Activated T-cell treated with anti-CD3 and anti-CD28 coated beads, Interleukin-2, amount 50 U/mL, for 4 hours (primary cell): Measurements from ENCODE around the gene SLC31A1. TPM values are rescaled to one million over a fixed set of nuclear protein-coding genes. Genes with fewer than 3 reads are reported as not detected.
A peak's percentile ranks its signal among the peaks of the same experiment; 100 is the strongest.
"Not testable (repeated sequence)": the region's sequence is repeated elsewhere in the genome, so short reads cannot be mapped to it uniquely, and the experiment has no call there.

Source experiments
- ATAC-seq, 2 donors: fragments of 200-7000 bp; cut with Tn5 transposase; one replicate each; pipeline ENCODE4 v1.10.0; 2021
- DNase-seq: peaks from one replicate; pipeline ENCODE4 v3.0.0-alpha.2; 2020
- H3K27me3 Mint-ChIP-seq: one replicate; pipeline ENCODE4 v1.8.0; 2021; ENCODE audit warnings: low read depth, mixed read lengths
- H3K36me3 Mint-ChIP-seq: one replicate; pipeline ENCODE4 v1.8.0; 2022; ENCODE audit warnings: mixed read lengths; ENCODE audit not compliant: insufficient read depth
- H3K4me1 Mint-ChIP-seq: one replicate; pipeline ENCODE4 v1.8.0; 2021; ENCODE audit warnings: low read depth, mixed read lengths
- H3K4me3 Mint-ChIP-seq: one replicate; pipeline ENCODE4 v1.8.0; 2021; ENCODE audit warnings: mild to moderate bottlenecking, moderate library complexity, mixed read lengths
- H3K9me3 Mint-ChIP-seq: one replicate; pipeline ENCODE4 v1.8.0; 2021; ENCODE audit warnings: mixed read lengths
- total RNA-seq, 3 donors: library from RNA; stranded (reverse); gene quantifications; one replicate each; pipeline ENCODE4 v1.2.1, GENCODE V29; 2021

Gene SLC31A1
- total RNA-seq, 3 donors from 2014 or later = 9.8 to 14.5 (median 14.2) TPM

DNA sequence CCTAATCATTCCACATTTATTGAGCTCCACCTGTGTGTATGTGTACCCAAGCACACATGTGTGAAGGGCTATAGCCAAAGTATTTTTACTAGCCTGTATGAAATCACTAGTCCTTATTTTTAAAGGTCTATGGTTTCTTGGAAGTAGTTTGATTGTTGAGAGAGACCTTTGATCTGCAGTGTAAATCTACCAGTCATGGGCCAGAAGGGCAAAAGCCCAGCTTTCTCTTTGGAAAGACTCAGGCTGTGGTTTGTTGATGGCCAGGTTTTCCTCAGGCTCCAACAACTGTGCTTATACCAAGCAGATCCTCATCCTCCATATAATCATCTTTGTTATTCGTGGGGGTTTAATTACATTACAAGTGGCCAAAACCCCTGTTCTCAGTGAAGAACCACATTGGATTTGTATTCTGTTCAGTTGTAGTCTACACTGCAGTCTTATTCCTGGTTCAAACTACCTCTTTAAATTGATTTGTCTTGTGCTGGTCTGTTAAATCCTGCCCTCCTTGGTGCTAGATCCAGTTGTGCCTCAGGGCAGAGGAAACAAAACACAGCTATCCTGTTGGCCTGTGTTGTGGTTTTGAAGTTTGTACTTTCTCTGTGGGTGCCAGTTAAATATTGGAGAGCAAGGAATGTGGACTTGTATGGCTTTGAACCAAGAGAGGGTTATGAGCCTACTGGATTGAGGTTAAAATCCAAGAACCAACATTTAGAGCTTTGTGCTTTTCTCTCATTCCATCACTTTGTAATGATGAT, 40.8 kb downstream of the SLC31A1 start:
- Mint-ChIP-seq H3K4me3 (no peak overlapping the region), H3K27me3 (no peaks in the 10 kb centered on the region), H3K9me3 (no peaks in the 10 kb centered on the region), H3K36me3 (peaks cover 30% of the 10 kb centered on the region), H3K4me1 (no peaks in the 10 kb centered on the region)
- ATAC-seq = no peak
- no peak for DNase-seq

DNA sequence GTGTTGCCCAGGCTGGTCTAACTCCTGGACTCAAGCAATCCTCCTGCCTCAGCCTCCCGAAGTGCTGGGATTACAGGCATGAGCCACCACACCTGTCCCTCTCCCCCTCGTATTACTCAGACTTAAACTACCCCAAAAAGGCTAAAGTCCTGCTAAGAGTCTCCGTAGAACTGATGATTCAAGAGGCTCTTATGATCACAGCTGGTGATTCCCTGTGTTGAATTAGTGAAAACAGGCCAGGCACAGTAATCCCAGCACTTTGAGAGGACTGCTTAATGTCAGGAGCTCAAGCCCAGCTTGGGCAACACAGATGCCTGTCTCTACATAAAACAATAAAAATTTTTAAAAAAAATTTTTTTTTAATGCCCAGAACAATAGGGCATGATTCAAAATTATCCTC, 44.8 kb downstream of the SLC31A1 start:
- no peak for DNase-seq
- Mint-ChIP-seq H3K4me3 (no peak overlapping the region), H3K4me1 (peaks cover 8% of the 10 kb centered on the region), H3K36me3 (peaks cover 30% of the 10 kb centered on the region), H3K9me3 (no peaks in the 10 kb centered on the region), H3K27me3 (no peaks in the 10 kb centered on the region)
- ATAC-seq = no peak

DNA sequence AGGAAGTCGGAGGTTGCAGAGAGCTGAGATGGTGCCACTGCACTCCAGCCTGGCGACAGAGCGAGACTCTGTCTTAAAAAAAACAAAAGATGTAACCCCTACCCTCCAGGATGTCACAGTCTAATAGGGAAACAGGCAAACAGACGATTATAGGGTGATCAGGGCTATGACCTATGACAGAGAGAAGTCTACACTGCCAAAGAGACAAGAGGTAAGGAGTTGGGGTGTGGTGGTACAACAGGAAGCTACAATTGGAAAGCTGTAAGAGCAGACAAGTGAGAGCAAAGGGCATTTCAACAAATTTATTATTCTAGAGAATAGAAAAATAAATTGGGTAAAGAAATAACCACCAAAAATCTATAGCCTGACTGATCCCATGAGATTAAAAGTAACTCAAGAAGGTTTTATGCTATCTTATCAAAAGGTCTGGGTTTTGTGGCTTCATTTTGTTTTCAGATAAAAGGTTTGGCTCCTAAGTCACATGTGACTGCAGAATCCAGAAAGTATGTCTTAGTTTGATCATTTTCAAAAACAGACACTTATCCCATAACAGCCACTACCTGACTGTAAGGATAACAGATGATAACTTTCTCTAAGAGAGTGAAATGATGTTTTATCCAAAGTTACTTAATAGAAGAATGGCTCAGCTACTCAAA, 46.7 kb downstream of the SLC31A1 start:
- no peak for DNase-seq
- ATAC-seq = no peak
- Mint-ChIP-seq H3K36me3 (peaks cover 37% of the 10 kb centered on the region), H3K4me3 (no peak overlapping the region), H3K4me1 (peaks cover 8% of the 10 kb centered on the region), H3K9me3 (no peaks in the 10 kb centered on the region), H3K27me3 (no peaks in the 10 kb centered on the region)

DNA sequence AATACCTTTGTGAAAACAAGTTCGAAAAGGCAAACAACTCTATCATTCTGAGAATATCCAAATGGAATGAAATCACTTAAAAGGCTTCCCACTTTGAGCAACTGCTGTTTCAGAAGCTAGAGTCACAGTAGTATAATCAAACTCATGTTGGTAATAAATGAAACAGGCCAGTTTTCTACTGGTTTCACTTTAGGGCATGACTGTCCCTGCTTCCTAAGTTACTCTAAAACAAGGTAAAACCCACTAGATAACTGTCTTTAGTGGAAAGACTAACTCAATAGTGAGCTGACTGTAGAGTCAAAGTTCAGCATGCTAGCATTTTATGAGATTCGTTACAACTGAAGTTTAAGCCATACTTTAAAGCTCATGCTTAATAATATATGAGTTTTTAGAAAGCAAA, 48.0 kb downstream of the SLC31A1 start:
- Mint-ChIP-seq H3K9me3 (no peaks in the 10 kb centered on the region), H3K36me3 (peaks cover 41% of the 10 kb centered on the region), H3K27me3 (no peaks in the 10 kb centered on the region), H3K4me3 (no peak overlapping the region), H3K4me1 (peaks cover 15% of the 10 kb centered on the region)
- no peak for DNase-seq
- ATAC-seq = peak; percentile 75 to 77

DNA sequence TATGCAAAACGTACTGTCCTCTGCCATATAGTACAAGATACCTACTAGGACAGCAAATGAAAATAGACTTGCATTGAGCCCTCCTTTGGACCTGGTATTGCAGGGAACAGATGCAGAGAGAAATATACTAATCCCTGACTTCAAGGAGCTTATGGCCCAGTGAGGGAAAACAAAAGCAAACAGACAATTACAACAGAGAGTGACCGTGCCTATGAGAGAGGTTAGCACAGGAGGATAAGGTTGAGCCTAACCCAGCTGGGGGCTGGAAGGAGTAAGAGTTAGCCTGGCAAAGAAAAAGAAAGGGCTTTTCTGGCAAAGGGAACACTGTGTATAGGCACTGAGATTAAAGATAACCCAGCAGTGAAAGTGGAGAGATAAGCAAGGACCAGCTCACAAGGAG, 48.5 kb downstream of the SLC31A1 start:
- Mint-ChIP-seq H3K27me3 (no peaks in the 10 kb centered on the region), H3K4me1 (peaks cover 15% of the 10 kb centered on the region), H3K4me3 (no peak overlapping the region), H3K36me3 (peaks cover 40% of the 10 kb centered on the region), H3K9me3 (no peaks in the 10 kb centered on the region)
- ATAC-seq (no peak), DNase-seq (no peak)

DNA sequence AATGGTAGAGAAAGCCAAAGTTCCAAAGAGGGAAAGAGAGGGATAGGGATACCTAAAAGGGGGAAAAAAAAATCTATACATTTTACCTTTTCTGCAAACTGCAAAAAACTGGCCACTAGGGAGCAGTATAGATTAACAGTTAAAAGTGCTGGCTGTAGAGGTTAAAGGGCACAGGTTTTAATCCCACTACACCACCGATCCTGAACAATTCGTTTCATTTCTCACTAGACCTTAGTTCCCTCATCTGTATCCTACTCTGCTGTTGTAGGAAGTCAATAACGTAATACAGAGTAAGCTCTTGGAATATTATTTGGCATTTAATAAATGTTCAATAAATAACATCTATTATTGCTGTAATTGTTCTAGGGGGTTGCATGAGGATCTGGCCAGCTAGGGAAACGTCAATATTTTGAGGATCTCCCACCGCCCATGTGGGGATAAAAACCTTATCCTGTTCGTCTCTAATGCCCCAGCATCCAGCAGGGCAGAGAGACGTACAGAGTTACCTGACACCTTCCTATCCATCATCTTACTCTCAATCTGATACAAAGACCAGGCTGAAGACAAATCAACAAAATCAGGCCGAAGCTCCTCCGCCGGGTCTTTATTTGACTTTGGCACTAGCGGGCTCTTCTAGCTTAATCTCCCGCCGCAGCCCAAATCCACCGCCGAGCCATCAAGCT, 53.3 kb downstream of the SLC31A1 start:
- ATAC-seq (peak; percentile 12 to 16), DNase-seq (no peak)
- H3K4me1 Mint-ChIP-seq = peaks cover 24% of the 10 kb centered on the region
- no peaks in the 10 kb centered on the region for H3K9me3 Mint-ChIP-seq
- peaks cover 40% of the 10 kb centered on the region for H3K36me3 Mint-ChIP-seq
- H3K27me3 Mint-ChIP-seq = no peaks in the 10 kb centered on the region
- no peak overlapping the region for H3K4me3 Mint-ChIP-seq

DNA sequence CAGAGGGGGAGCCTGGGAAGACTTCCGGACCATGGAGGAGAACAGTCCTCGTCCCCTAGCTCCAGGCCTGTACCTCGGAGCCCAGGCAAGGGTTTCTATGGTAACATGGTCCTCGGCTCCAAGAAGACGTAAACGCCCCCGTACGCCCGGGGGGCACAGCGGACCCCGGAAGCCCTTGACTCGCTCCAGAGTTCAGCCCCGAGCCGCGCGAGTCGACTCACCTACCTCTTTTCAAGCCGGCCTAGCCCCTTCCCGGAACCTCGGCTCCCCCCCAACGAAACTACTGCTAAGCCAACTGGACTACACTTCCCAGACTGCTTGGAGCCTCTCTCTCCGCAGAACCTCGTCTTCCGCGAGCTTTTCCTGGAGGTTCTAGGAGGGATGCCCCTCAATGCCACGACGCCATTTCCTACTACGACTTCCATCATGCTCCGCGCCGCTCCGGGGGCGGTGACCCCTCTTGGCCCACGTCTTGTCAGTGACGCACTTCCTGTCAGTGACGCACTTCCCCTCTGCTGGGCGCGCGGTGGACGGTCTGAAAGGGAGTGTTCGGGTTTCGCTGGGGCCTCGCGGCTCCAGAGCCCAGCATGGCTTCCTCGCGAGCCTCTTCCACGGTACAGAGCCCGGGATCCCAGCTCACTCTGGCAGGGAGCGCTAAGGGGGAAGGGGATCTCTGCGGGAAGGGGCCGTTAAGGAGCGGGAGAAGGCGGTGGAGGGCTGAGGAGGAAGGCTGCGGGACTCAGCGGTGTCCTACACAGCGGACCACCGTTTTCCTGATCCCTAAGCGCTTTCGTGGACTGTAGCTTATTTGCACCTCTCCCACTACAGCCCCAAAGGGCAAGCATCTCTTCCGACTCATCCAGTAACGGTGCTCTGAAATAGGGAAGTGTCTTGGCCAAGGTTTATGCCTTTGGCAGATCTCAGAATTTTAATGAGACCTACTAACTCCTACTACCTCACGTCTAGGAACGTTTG, 54.1 kb downstream of the SLC31A1 start, which contains the start of the genes CDC26 and PRPF4:
Gene CDC26, minus strand, starts transcription at position 416 of the 975 bp plus-strand sequence. CDS start 3,065 bp downstream, outside the sequence.
Gene PRPF4, plus strand, starts transcription at position 502 of the 975 bp plus-strand sequence. Its CDS starts 86 bp downstream, at position 588.
- H3K4me3 Mint-ChIP-seq = no peak within 1 kb of the TSS
- H3K9me3 Mint-ChIP-seq = no peaks in the 10 kb centered on the region
- peaks cover 43% of the 10 kb centered on the region for H3K36me3 Mint-ChIP-seq
- ATAC-seq (peak; percentile 93), DNase-seq (peak; percentile 92)
- peaks cover 28% of the 10 kb centered on the region for H3K4me1 Mint-ChIP-seq
- no peaks in the 10 kb centered on the region for H3K27me3 Mint-ChIP-seq

DNA sequence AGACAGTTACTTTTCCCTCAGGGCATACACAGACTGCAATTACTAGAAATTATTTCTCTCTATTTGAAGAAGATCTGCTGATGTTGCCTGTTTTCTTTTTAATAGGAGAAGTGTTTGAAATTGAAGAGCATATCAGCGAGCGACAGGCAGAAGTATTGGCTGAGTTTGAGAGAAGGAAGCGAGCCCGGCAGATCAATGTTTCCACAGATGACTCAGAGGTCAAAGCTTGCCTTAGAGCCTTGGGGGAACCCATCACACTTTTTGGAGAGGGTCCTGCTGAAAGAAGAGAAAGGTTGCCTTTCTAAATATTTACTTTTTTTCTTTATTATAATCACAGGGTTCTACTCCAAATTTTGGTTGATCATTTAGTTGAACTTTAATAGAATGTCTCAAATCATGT, 57.5 kb downstream of the SLC31A1 start:
- ATAC-seq (no peak), DNase-seq (no peak)
- peak overlapping the region; percentile 26 for H3K4me3 Mint-ChIP-seq
- no peaks in the 10 kb centered on the region for H3K27me3 Mint-ChIP-seq
- peaks cover 32% of the 10 kb centered on the region for H3K4me1 Mint-ChIP-seq
- H3K36me3 Mint-ChIP-seq = peaks cover 48% of the 10 kb centered on the region
- no peaks in the 10 kb centered on the region for H3K9me3 Mint-ChIP-seq

DNA sequence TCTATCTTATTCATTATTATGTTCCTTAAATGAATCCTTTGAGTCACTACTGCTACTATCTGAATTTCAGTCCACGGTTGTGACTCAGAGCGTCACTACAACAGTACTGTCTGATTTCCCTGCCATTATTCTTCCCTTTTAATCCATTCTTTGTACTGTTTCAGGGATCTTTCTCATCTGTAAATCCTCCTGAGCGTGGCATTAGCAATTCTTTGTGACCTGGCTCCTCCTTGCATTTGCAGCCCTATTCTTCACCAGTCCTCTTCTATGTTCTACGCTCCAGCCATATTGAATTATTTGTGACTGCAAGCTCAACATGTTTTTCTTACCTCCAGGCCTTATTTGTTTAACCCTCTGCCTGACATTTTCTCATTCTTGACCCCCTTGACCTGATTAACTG, 60.0 kb downstream of the SLC31A1 start:
- Mint-ChIP-seq H3K36me3 (peaks cover 62% of the 10 kb centered on the region), H3K4me3 (no peak overlapping the region), H3K4me1 (peaks cover 27% of the 10 kb centered on the region), H3K27me3 (no peaks in the 10 kb centered on the region), H3K9me3 (no peaks in the 10 kb centered on the region)
- DNase-seq (no peak), ATAC-seq (no peak)

DNA sequence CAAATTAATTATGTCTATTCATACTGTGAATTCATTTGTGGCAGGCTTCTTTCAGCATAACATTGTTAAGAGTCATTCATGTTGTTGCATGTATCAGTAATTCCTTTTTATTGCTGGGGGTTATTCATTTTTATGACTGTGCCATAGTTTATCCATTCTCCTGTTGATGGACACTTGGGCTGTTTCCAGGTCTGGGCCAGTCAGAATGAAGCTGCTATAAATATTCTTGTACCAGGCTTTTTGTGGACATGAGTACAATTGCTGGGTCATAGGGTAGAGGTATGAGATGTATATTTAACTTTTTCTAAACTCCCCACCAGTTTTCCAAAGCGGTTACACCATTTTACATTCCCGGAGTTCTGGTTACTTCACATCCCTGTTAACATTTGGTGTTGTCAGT, 67.7 kb downstream of the SLC31A1 start:
- Mint-ChIP-seq H3K4me1 (no peaks in the 10 kb centered on the region), H3K4me3 (no peak overlapping the region), H3K9me3 (no peaks in the 10 kb centered on the region), H3K27me3 (no peaks in the 10 kb centered on the region), H3K36me3 (peaks cover 61% of the 10 kb centered on the region)
- DNase-seq (no peak), ATAC-seq (no peak)

DNA sequence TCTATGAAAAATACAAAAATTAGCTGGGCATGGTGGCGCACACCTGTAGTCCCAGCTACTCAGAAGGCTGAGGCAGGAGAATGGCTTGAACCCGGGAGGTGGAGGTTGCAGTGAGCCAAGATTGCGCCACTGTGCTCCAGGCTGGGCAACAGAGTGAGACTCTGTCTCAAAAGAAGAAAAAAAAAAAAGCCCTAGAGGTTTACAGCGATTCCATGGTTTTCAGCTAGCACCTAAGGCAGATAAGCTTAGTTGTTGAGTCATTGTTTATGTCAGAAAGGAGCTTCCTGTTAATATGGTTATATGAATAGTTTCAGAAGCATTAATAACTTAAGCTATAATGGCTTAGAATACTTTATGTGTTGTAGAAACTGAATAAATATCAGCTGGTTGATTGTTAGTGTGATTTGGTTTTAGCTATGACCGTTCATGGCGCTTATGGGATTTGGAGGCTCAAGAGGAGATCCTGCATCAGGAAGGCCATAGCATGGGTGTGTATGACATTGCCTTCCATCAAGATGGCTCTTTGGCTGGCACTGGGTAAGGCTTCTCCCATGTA, 68.8 kb downstream of the SLC31A1 start:
- Mint-ChIP-seq H3K4me1 (no peaks in the 10 kb centered on the region), H3K4me3 (no peak overlapping the region), H3K36me3 (peaks cover 53% of the 10 kb centered on the region), H3K27me3 (no peaks in the 10 kb centered on the region), H3K9me3 (no peaks in the 10 kb centered on the region)
- no peak for DNase-seq
- no peak for ATAC-seq

DNA sequence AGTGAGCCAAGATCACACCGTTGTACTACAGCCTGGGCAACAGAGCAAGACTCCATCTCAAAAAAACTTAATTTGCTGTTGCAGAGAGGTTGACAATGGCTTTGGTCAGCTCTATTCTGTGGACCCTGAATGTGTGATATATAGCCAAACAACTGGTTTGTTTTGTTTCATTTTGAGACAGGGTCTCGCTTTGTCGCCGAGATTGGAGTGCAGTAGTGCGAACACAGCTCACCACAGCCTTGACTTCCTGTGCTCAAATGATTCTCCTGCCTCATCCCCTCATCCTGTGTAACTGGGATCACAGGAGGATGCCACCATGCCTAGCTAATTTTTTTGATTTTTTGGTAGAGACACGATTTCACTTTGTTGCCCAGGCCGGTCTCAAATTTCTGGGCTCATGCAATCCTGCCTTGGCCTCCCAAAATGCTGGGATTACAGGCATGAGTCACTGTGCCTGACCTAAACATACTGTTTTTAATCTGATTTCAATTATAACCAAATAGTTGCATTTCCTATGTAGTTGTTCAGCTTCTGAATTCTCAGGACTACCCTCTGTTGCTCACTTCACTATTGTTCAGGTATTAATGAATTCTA, 72.0 kb downstream of the SLC31A1 start:
- no peaks in the 10 kb centered on the region for H3K27me3 Mint-ChIP-seq
- ATAC-seq (no peak), DNase-seq (no peak)
- peaks cover 38% of the 10 kb centered on the region for H3K36me3 Mint-ChIP-seq
- no peak overlapping the region for H3K4me3 Mint-ChIP-seq
- no peaks in the 10 kb centered on the region for H3K4me1 Mint-ChIP-seq
- no peaks in the 10 kb centered on the region for H3K9me3 Mint-ChIP-seq

DNA sequence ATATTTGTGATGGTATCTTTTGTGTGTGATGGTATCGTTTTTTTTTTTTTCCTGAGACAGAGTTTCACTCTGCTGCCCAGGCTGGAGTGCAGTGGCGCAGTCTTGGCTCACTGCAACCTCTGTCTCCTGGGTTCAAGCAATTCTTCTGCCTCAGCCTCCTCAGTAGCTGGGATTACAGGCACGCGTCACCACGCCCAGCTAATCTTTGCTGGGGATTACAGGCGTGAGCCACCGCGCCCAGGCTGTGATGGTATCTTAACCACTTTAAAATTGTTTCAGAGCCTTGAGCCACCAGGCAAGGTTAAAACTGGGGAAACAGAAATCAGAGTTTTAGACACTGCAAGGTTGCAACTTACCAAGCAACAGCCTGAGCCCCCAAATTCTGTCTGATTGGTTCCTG, 74.9 kb downstream of the SLC31A1 start:
- not testable (repeated sequence) for H3K4me1 Mint-ChIP-seq, ATAC-seq, H3K27me3 Mint-ChIP-seq, DNase-seq, H3K4me3 Mint-ChIP-seq, H3K9me3 Mint-ChIP-seq
- peaks cover 16% of the 10 kb centered on the region for H3K36me3 Mint-ChIP-seq
